H1 (cell line): Measurements from ENCODE around the gene FAM181A. TPM values are rescaled to one million over a fixed set of nuclear protein-coding genes. Genes with fewer than 3 reads are reported as not detected.

Experiments
- CTCF ChIA-PET: fragments of 300-600 bp; sonication (Branson Sonifier 250); formaldehyde crosslinking; loops from one replicate; lab custom pipeline; 2021; ENCODE audit not compliant: partially characterized antibody; lab: Charles Lee
- POLR2A ChIA-PET: fragments of 300-600 bp; sonication (Branson Sonifier 250); formaldehyde crosslinking; loops from one replicate; lab custom pipeline; 2021; ENCODE audit warnings: inconsistent platforms; ENCODE audit not compliant: partially characterized antibody; lab: Charles Lee
- DNase-seq, 2 experiments: peaks; one replicate each; pipeline versions ENCODE4 v3.0.0 to v3.0.0-alpha.2; 2010 to 2022; ENCODE audit warnings: low spot score in 2 of 2, low read depth in 1 of 2, mixed read lengths in 1 of 2
- FAIRE-seq: peaks from 2 replicates; lab custom pipeline; 2011; peaks lifted over from hg19 to GRCh38; lab: Jason Lieb, UNC
- H2AFZ ChIP-seq: 2 replicates; pipeline ENCODE4 v1.8.1; 2012; ENCODE audit warnings: low read length, inconsistent platforms
- H2AK5ac ChIP-seq: 2 replicates; pipeline ENCODE4 v1.6.1; 2013; ENCODE audit warnings: low read depth, low read length
- H2BK120ac ChIP-seq: replicated peaks from 2 replicates; pipeline ENCODE3; 2013; ENCODE audit warnings: low read depth, low read length, inconsistent platforms
- H2BK12ac ChIP-seq: 2 replicates; pipeline ENCODE4 v1.6.1; 2013; ENCODE audit warnings: low read depth, low read length
- H2BK15ac ChIP-seq: 2 replicates; pipeline ENCODE4 v1.6.1; 2013; ENCODE audit warnings: low read length
- H2BK20ac ChIP-seq: 2 replicates; pipeline ENCODE4 v1.6.1; 2013; ENCODE audit warnings: low read length
- H2BK5ac ChIP-seq: 2 replicates; pipeline ENCODE4 v1.6.1; 2013; ENCODE audit warnings: low read depth, low read length
- H3K14ac ChIP-seq: 2 replicates; pipeline ENCODE4 v1.6.1; 2013; ENCODE audit warnings: inconsistent platforms; ENCODE audit not compliant: insufficient read length
- H3K18ac ChIP-seq: 2 replicates; pipeline ENCODE4 v1.6.1; 2013; ENCODE audit warnings: low read length; ENCODE audit errors: extremely low read depth
- H3K23ac ChIP-seq: 2 replicates; pipeline ENCODE4 v1.6.1; 2013; ENCODE audit warnings: inconsistent platforms; ENCODE audit not compliant: insufficient read length
- H3K23me2 ChIP-seq: 2 replicates; pipeline ENCODE4 v1.6.1; 2013; ENCODE audit warnings: low read depth, low read length
- H3K27ac ChIP-seq: 2 replicates; pipeline ENCODE4 v1.6.1; 2011; ENCODE audit warnings: low read depth, low read length, inconsistent platforms
- H3K27me3 ChIP-seq, 4 experiments: replicated peaks in 1 of 4; 1 replicate in 1 of 4; 2 replicates in 3 of 4; pipeline versions ENCODE4 v1.6.1 to v1.8.1; 2011 to 2013; ENCODE audit warnings: low read length in 3 of 4, mild to moderate bottlenecking in 3 of 4, inconsistent platforms in 2 of 4, mixed read lengths in 2 of 4, moderate library complexity in 1 of 4; ENCODE audit not compliant: control insufficient read depth in 3 of 4, insufficient read depth in 3 of 4; ENCODE audit errors: extremely low read depth in 1 of 4
- H3K36me3 ChIP-seq, 4 experiments: 2 replicates each; pipeline versions ENCODE4 v1.6.1 to v1.8.1; 2011 to 2013; ENCODE audit warnings: mild to moderate bottlenecking in 4 of 4, low read length in 3 of 4, moderate library complexity in 2 of 4, control low read depth in 1 of 4, inconsistent platforms in 1 of 4; ENCODE audit not compliant: insufficient read depth in 4 of 4, control insufficient read depth in 2 of 4
- H3K4ac ChIP-seq: replicated peaks from 2 replicates; pipeline ENCODE3; 2013; ENCODE audit warnings: low read length, low read depth, mixed read lengths, inconsistent platforms; ENCODE audit not compliant: insufficient read length
- H3K4me1 ChIP-seq, 4 experiments: replicated peaks in 1 of 4; 1 replicate in 1 of 4; 2 replicates in 3 of 4; pipeline versions ENCODE4 v1.6.1 to v1.8.1; 2011 to 2013; ENCODE audit warnings: low read length in 3 of 4, inconsistent platforms in 2 of 4, mixed read lengths in 1 of 4; ENCODE audit not compliant: insufficient read depth in 4 of 4, control insufficient read depth in 3 of 4
- H3K4me2 ChIP-seq, 2 experiments: 2 replicates each; pipeline versions ENCODE4 v1.6.1 to v1.8.1; 2011 to 2013; ENCODE audit warnings: low read depth in 2 of 2, low read length in 2 of 2, control low read depth in 1 of 2, inconsistent platforms in 1 of 2, mild to moderate bottlenecking in 1 of 2; ENCODE audit not compliant: insufficient read depth in 1 of 2
- H3K4me3 ChIP-seq, 4 experiments: fragments of 200-600, 300-600 bp in 1 of 4; sonication (generic), shearing (Covaris generic), sonication (Bioruptor Twin) in 1 of 4; 2 replicates each; pipeline versions ENCODE4 v1.5.1 to v1.8.1; 2011 to 2016; ENCODE audit warnings: low read length in 4 of 4, low read depth in 3 of 4, control low read depth in 2 of 4, inconsistent platforms in 2 of 4, mild to moderate bottlenecking in 2 of 4, mixed read lengths in 1 of 4, moderate library complexity in 1 of 4; ENCODE audit not compliant: insufficient read depth in 2 of 4; ENCODE audit errors: extremely low read depth in 1 of 4
- H3K56ac ChIP-seq: replicated peaks from 2 replicates; pipeline ENCODE3; 2013; ENCODE audit warnings: low read depth, mild to moderate bottlenecking, mixed read lengths, low read length, inconsistent platforms; ENCODE audit not compliant: insufficient read length
- H3K79me1 ChIP-seq: 2 replicates; pipeline ENCODE4 v1.6.1; 2013; ENCODE audit warnings: low read depth, low read length, control low read depth
- H3K79me2 ChIP-seq, 2 experiments: 2 replicates each; pipeline versions ENCODE4 v1.6.1 to v1.8.1; 2012 to 2013; ENCODE audit warnings: low read length in 2 of 2, mild to moderate bottlenecking in 2 of 2, inconsistent platforms in 1 of 2; ENCODE audit not compliant: insufficient read depth in 2 of 2, control insufficient read depth in 1 of 2
- H3K9ac ChIP-seq, 4 experiments: replicated peaks in 1 of 4; 1 replicate in 1 of 4; 2 replicates in 3 of 4; pipeline versions ENCODE4 v1.6.1 to v1.8.1; 2011 to 2013; ENCODE audit warnings: low read depth in 3 of 4, low read length in 3 of 4, control low read depth in 2 of 4, mild to moderate bottlenecking in 2 of 4, moderate library complexity in 2 of 4, inconsistent platforms in 1 of 4; ENCODE audit errors: extremely low read depth in 1 of 4
- H3K9me3 ChIP-seq, 2 experiments: 2 replicates each; pipeline versions ENCODE4 v1.6.1 to v1.8.1; 2012 to 2013; ENCODE audit warnings: mild to moderate bottlenecking in 2 of 2, moderate library complexity in 2 of 2, control low read depth in 1 of 2, inconsistent platforms in 1 of 2, low read depth in 1 of 2, low read length in 1 of 2, mixed read lengths in 1 of 2; ENCODE audit not compliant: insufficient read depth in 2 of 2
- H4K20me1 ChIP-seq, 2 experiments: replicated peaks in 1 of 2; 2 replicates each; pipeline versions ENCODE3 to v1.8.1; 2011 to 2013; ENCODE audit warnings: inconsistent platforms in 2 of 2, low read length in 2 of 2, mild to moderate bottlenecking in 1 of 2; ENCODE audit not compliant: insufficient read depth in 2 of 2, control insufficient read depth in 1 of 2
- H4K5ac ChIP-seq: 2 replicates; pipeline ENCODE4 v1.6.1; 2013; ENCODE audit warnings: low read length, low read depth, mixed read lengths, inconsistent platforms; ENCODE audit not compliant: insufficient read length
- H4K8ac ChIP-seq: 2 replicates; pipeline ENCODE4 v1.8.0; 2013; ENCODE audit warnings: mild to moderate bottlenecking, moderate library complexity, low read length, inconsistent platforms; ENCODE audit not compliant: insufficient read depth; ENCODE audit errors: extremely low read depth
- H4K91ac ChIP-seq: replicated peaks from 2 replicates; pipeline ENCODE3; 2013; ENCODE audit warnings: low read length, mixed read lengths, inconsistent platforms; ENCODE audit not compliant: insufficient read length
- ASH2L ChIP-seq: fragments of 200-600, 300-600 bp; sonication (generic); IDR thresholded peaks from one replicate; pipeline ENCODE4 v1.7.1; 2017; ENCODE audit warnings: low read length
- GABPA ChIP-seq: IDR thresholded peaks from 2 replicates; pipeline ENCODE4 v1.6.1; 2011; ENCODE audit warnings: mild to moderate bottlenecking, low read length, moderate library complexity, borderline replicate concordance; ENCODE audit not compliant: insufficient read depth
- HDAC6 ChIP-seq: IDR thresholded peaks from one replicate; pipeline ENCODE4 v1.7.1; 2012; ENCODE audit warnings: low read depth, mild to moderate bottlenecking, inconsistent platforms, low read length, moderate library complexity
- WGBS, 2 experiments: shearing (Covaris generic) in 1 of 2; methylation state at CpG; one replicate each; pipeline versions ENCODE4 v1.1.6 to v1.1.7; 2013 to 2015; ENCODE audit warnings: low lambda C conversion rate in 2 of 2, mixed read lengths in 2 of 2, inconsistent platforms in 1 of 2, low coverage in 1 of 2, missing lambda C conversion rate in 1 of 2; ENCODE audit not compliant: insufficient replicate concordance in 2 of 2, insufficient coverage in 1 of 2, insufficient read length in 1 of 2; ENCODE audit errors: extremely low coverage in 1 of 2, missing lambda C conversion rate in 1 of 2; 5-methylcytosine and 5-hydroxymethylcytosine counted together
- polyA plus RNA-seq, 7 experiments: library from polyadenylated mRNA; depleted of rRNA in 3 of 7; stranded (reverse) in 5 of 7; unstranded in 2 of 7; fragments of >200 nt in 5 of 7; fragments of 200-250 nt in 2 of 7; gene quantifications; 1 replicate in 5 of 7; 2 replicates in 1 of 7; 4 replicates in 1 of 7; pipeline versions ENCODE4 v1.2.1 to v1.2.3, GENCODE V29; 2011 to 2013; ENCODE audit warnings: missing spikeins in 2 of 7, mixed read lengths in 2 of 7
- total RNA-seq: library from RNA; stranded (reverse); fragmentation: NEBNext Ultra II Directional; extraction: Animal tissue kit (Norgen Biotek cat#: 25700); gene quantifications from 2 replicates; pipeline ENCODE4 v1.2.1, GENCODE V29; 2021
- TF ChIP-seq, protein P1 (sequence below): IDR thresholded peaks from 2 replicates; pipeline ENCODE4 v1.6.1; 2012; ENCODE audit warnings: inconsistent platforms

The FAM181A gene
- total and polyA plus RNA-seq, 2 of the 8 experiments (the other 6 are each of a cell fraction or from before 2014, with no cell fraction given) = not detected

DNA sequence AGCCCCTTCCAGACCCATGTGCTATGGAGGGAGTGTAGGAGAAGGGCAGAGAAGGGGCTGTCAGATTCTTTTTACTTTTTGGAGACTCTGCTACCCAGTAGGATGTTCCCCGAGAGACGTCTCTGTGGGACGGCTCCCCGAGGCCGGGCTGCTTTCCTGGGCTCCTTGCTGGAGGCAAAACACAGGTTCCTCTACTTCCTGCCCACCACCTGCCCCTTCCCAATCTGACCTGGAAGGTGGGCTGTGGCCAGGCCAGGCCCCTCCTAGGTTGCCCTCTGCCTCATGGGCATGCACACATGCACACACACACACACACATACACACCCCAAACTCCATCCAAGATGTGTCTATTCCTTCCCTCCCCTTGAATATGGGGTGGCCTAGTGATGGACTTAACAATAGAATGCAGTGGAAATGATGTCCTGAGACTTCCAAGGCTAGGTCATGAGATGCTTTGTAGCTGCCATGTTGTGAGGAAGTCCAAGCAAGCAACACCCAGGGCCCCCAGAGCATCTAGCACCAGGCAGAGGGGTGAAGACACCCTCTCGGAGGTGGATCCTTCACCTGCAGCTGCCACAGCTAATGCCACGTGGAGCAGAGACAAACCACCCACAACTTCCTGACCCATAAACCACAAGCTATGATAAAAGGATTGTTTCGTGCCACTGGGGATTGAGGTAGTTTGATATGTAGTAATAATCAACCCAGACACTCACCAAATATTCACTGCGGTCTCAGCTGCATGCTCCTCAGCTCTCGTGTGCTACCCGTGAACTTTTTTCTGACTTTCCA lies 50.8 kb downstream of the FAM181A start:
- H3K9ac ChIP-seq = no peak overlapping the region
- H3K23me2 ChIP-seq = no peaks in the 10 kb centered on the region
- no peak overlapping the region for H3K14ac ChIP-seq
- no peak for DNase-seq
- H4K5ac ChIP-seq = no peak overlapping the region
- no peak overlapping the region for H4K91ac ChIP-seq
- no peak overlapping the region for H4K8ac ChIP-seq
- H3K79me1 ChIP-seq = no peaks in the 10 kb centered on the region
- no peak overlapping the region for H3K56ac ChIP-seq
- H3K27ac ChIP-seq = no peak overlapping the region
- no peak overlapping the region for H3K18ac ChIP-seq
- H3K79me2 ChIP-seq = no peaks in the 10 kb centered on the region
- no peak overlapping the region for H2AK5ac ChIP-seq
- no peaks in the 10 kb centered on the region for H3K9me3 ChIP-seq
- no peak overlapping the region; the same call in 1 of the 2 replicates for H2BK12ac ChIP-seq
- FAIRE-seq = no peak
- H2BK15ac ChIP-seq = no peak overlapping the region
- H3K4me2 ChIP-seq = no peak overlapping the region
- H3K36me3 ChIP-seq = no peaks in the 10 kb centered on the region
- H3K4ac ChIP-seq = no peak overlapping the region
- no peak overlapping the region for H2BK5ac ChIP-seq
- H3K4me1 ChIP-seq = peaks cover 0 to 3% (median 0%) of the 10 kb centered on the region in 4 experiments; a peak in 1 of 7 replicates
- WGBS, 2 experiments = 95% methylated on average over 11 of the region's 11 CpGs; no CpG with 5 or more reads in 1 of the 2 experiments
- H2BK120ac ChIP-seq = no peak overlapping the region
- ChIA-PET CTCF (interaction anchor here (0.7 to 2.6 kb wide), 8 partner anchors 7 to 165 kb away, joined by 3 to 12 read pairs (median 4); no protein-coding TSS in a partner anchor), POLR2A (interaction anchor here (1.9 kb wide), 1 partner anchor 31 kb away, joined by 3 read pairs; no protein-coding TSS in a partner anchor)
- no peak overlapping the region for H3K23ac ChIP-seq
- no peaks in the 10 kb centered on the region; a peak in 1 of 7 replicates for H3K27me3 ChIP-seq
- H4K20me1 ChIP-seq = no peaks in the 10 kb centered on the region
- no peak overlapping the region for H3K4me3 ChIP-seq
- no peak overlapping the region for H2BK20ac ChIP-seq
- H2AFZ ChIP-seq = no peak overlapping the region
- TF ChIP-seq HDAC6 = no peak
- TF ChIP-seq, protein P1, sequence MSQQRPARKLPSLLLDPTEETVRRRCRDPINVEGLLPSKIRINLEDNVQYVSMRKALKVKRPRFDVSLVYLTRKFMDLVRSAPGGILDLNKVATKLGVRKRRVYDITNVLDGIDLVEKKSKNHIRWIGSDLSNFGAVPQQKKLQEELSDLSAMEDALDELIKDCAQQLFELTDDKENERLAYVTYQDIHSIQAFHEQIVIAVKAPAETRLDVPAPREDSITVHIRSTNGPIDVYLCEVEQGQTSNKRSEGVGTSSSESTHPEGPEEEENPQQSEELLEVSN = no peak
- no peak for TF ChIP-seq ASH2L
- no peak for TF ChIP-seq GABPA
